Lower leg skin (tissue), 3 donors: Measurements from ENCODE around the gene STAT6.

ENCODE experiments used
- CTCF ChIP-seq, 3 donors: fragments of 450-650 bp; IDR thresholded peaks; one replicate each; pipeline ENCODE4 v1.5.1; 2016; ENCODE audit warnings: antibody characterized with exemption in 3 of 3, mild to moderate bottlenecking in 3 of 3, moderate library complexity in 2 of 3
- POLR2A ChIP-seq, 2 donors: fragments of 450-650 bp; IDR thresholded peaks; one replicate each; pipeline ENCODE4 v1.6.1; 2016 to 2017; ENCODE audit warnings: antibody characterized with exemption in 2 of 2, mild to moderate bottlenecking in 1 of 2, moderate library complexity in 1 of 2

GRCh38 chr12:57046947-57047890 lies 63.9 kb downstream of the STAT6 start:
- no peak for TF ChIP-seq CTCF (IDR thresholded peaks at IDR 0.05)
- no peak for TF ChIP-seq POLR2A (IDR thresholded peaks at IDR 0.05)
